Hematopoietic multipotent progenitor cell treated with erythropoietin and hydrocortisone succinate and interleukin-3 and kit ligand, for 15 days (in vitro differentiated cells): Measurements from ENCODE around the gene DCHS1.
A peak's percentile ranks its signal among the peaks of the same experiment; 100 is the strongest.

Experiments
- DNase-seq: peaks from one replicate; pipeline ENCODE4 v3.0.0-alpha.2; 2015; ENCODE audit warnings: low spot score

Gene DCHS1

GRCh38 chr11:6627762-6628241 is 27.8 kb downstream of the DCHS1 start:
- DNase-seq, result no peak

- no peak for DNase-seq
Observed at GRCh38 chr11:6626971-6627761, 28.4 kb downstream of the DCHS1 start.

GRCh38 chr11:6625832-6626420 is 29.7 kb downstream of the DCHS1 start:
- no peak for DNase-seq

GRCh38 chr11:6625156-6625831 is 30.3 kb downstream of the DCHS1 start:
- no peak for DNase-seq

- DNase-seq, result no peak
Observed at GRCh38 chr11:6623391-6624363, 31.9 kb downstream of the DCHS1 start.

GRCh38 chr11:6622261-6623171 is 33.1 kb downstream of the DCHS1 start:
- no peak for DNase-seq

GRCh38 chr11:6621711-6622211 is 33.8 kb downstream of the DCHS1 start:
- DNase-seq, result no peak

GRCh38 chr11:6620636-6621035 is 35.0 kb downstream of the DCHS1 start:
- no peak for DNase-seq

- peak; percentile 96 for DNase-seq
Observed at GRCh38 chr11:6619004-6619745, 36.4 kb downstream of the DCHS1 start, which contains the start of gene TPP1. Gene TPP1 (minus strand): TSS chr11:6619422. CDS start chr11:6619400, 22 bp downstream.

GRCh38 chr11:6618117-6619003 is 37.2 kb downstream of the DCHS1 start:
- peak; percentile 70 for DNase-seq

GRCh38 chr11:6617315-6617781 is 38.3 kb downstream of the DCHS1 start:
- no peak for DNase-seq

GRCh38 chr11:6616596-6617250 is 38.9 kb downstream of the DCHS1 start:
- no peak for DNase-seq

- DNase-seq, result no peak
Observed at GRCh38 chr11:6615882-6616585, 39.6 kb downstream of the DCHS1 start.

GRCh38 chr11:6615046-6615445 is 40.6 kb downstream of the DCHS1 start:
- DNase-seq, result no peak

GRCh38 chr11:6614446-6614845 is 41.2 kb downstream of the DCHS1 start:
- no peak for DNase-seq

- DNase-seq, result no peak
Observed at GRCh38 chr11:6613496-6613895, 42.1 kb downstream of the DCHS1 start.
